Keratinocyte (primary cell): ENCODE data around the gene SLC34A2. TPM values are rescaled to one million over a fixed set of nuclear protein-coding genes. Genes with fewer than 3 reads are reported as not detected.

Source experiments
- DNase-seq: peaks from one replicate; pipeline ENCODE4 v3.0.0-alpha.2; 2011; ENCODE audit warnings: low read depth, missing footprints, low spot score
- FAIRE-seq: peaks from 2 replicates; lab custom pipeline; 2011; peaks lifted over from hg19 to GRCh38; lab: Jason Lieb, UNC
- H2AFZ ChIP-seq: 2 replicates; pipeline ENCODE4 v1.6.0; 2012; ENCODE audit warnings: low read length, control low read depth, inconsistent platforms; ENCODE audit not compliant: control insufficient read depth
- H3K27ac ChIP-seq: 2 replicates; pipeline ENCODE4 v1.5.1; 2011; ENCODE audit warnings: low read length; ENCODE audit not compliant: control insufficient read depth, insufficient read depth
- H3K27me3 ChIP-seq: 3 replicates; pipeline ENCODE4 v1.6.0; 2011; ENCODE audit warnings: low read length; ENCODE audit not compliant: control insufficient read depth, insufficient read depth; ENCODE audit errors: extremely low read depth
- H3K36me3 ChIP-seq, 2 experiments: 2 replicates in 1 of 2; 3 replicates in 1 of 2; pipeline ENCODE4 v1.5.1; 2011; ENCODE audit warnings: low read length in 2 of 2, mild to moderate bottlenecking in 1 of 2; ENCODE audit not compliant: control insufficient read depth in 2 of 2, insufficient read depth in 2 of 2; ENCODE audit errors: extremely low read depth in 1 of 2
- H3K4me1 ChIP-seq: 3 replicates; pipeline ENCODE4 v1.5.1; 2011; ENCODE audit warnings: low read length; ENCODE audit not compliant: control insufficient read depth, insufficient read depth; ENCODE audit errors: extremely low read depth
- H3K4me2 ChIP-seq: 3 replicates; pipeline ENCODE4 v1.6.0; 2011; ENCODE audit warnings: low read depth, low read length; ENCODE audit not compliant: control insufficient read depth, insufficient read depth; ENCODE audit errors: extremely low read depth
- H3K4me3 ChIP-seq, 3 experiments: fragments of 200-600 bp in 1 of 3; sonication (generic) in 1 of 3; 2 replicates in 2 of 3; 3 replicates in 1 of 3; pipeline ENCODE4 v1.5.1; 2011 to 2016; ENCODE audit warnings: low read length in 3 of 3, mild to moderate bottlenecking in 3 of 3, control low read depth in 2 of 3, inconsistent platforms in 1 of 3, low read depth in 1 of 3, mixed read lengths in 1 of 3, mixed run types in 1 of 3, moderate library complexity in 1 of 3; ENCODE audit not compliant: control insufficient read depth in 2 of 3, insufficient read depth in 2 of 3; ENCODE audit errors: extremely low read depth in 1 of 3
- H3K79me2 ChIP-seq: 2 replicates; pipeline ENCODE4 v1.6.0; 2012; ENCODE audit warnings: low read length; ENCODE audit not compliant: control insufficient read depth, insufficient read depth
- H3K9ac ChIP-seq: 3 replicates; pipeline ENCODE4 v1.6.0; 2011; ENCODE audit warnings: low read length; ENCODE audit not compliant: control insufficient read depth, insufficient read depth; ENCODE audit errors: extremely low read depth
- H3K9me1 ChIP-seq: 3 replicates; pipeline ENCODE4 v1.6.0; 2011; ENCODE audit warnings: low read length; ENCODE audit not compliant: control insufficient read depth, insufficient read depth; ENCODE audit errors: extremely low read depth
- H3K9me3 ChIP-seq: 2 replicates; pipeline ENCODE4 v1.5.1; 2012; ENCODE audit warnings: low read depth, low read length; ENCODE audit not compliant: control insufficient read depth
- H4K20me1 ChIP-seq: 3 replicates; pipeline ENCODE4 v1.6.0; 2011; ENCODE audit warnings: low read length; ENCODE audit not compliant: control insufficient read depth, insufficient read depth; ENCODE audit errors: extremely low read depth
- EZH2 ChIP-seq: IDR thresholded peaks from one replicate; pipeline ENCODE4 v1.6.1; 2012; ENCODE audit warnings: inconsistent platforms, mild to moderate bottlenecking, low read length, moderate library complexity
- dilution Hi-C: fragments of 300-500 bp; cut with MboI; formaldehyde crosslinking; loops from one replicate; pipeline ENCODE4 v1.7.0; 2020; ENCODE audit warnings: low sequenced_read_pairs; ENCODE audit not compliant: extremely low pct_ligation_motif_present
- polyA plus RNA-seq, 5 experiments: library from polyadenylated mRNA; depleted of rRNA in 3 of 5; stranded (reverse) in 3 of 5; stranded (forward) in 1 of 5; unstranded in 1 of 5; fragments of >200 nt; gene quantifications; 1 replicate in 1 of 5; 2 replicates in 3 of 5; 3 replicates in 1 of 5; pipeline versions ENCODE4 v1.2.1 to v1.2.3, GENCODE V29; 2011 to 2012; ENCODE audit warnings: missing spikeins in 2 of 5, low read depth in 1 of 5, low replicate concordance in 1 of 5
- TF ChIP-seq, protein P1 (sequence below), 3 experiments: IDR thresholded peaks in 1 of 3; conservative IDR thresholded peaks in 1 of 3; optimal IDR thresholded peaks in 1 of 3; 2 replicates in 2 of 3; 3 replicates in 1 of 3; pipeline versions ENCODE3 to v1.5.1; 2011; ENCODE audit warnings: low read length in 3 of 3, mild to moderate bottlenecking in 3 of 3, moderate library complexity in 2 of 3, control low read depth in 1 of 3, inconsistent platforms in 1 of 3; ENCODE audit not compliant: insufficient read depth in 2 of 3; ENCODE audit errors: extremely low read depth in 1 of 3

The SLC34A2 gene
- polyA plus RNA-seq, 1 donor (not counting 4 experiments of a cell fraction or from before 2014, with no cell fraction given), result not detected

DNA sequence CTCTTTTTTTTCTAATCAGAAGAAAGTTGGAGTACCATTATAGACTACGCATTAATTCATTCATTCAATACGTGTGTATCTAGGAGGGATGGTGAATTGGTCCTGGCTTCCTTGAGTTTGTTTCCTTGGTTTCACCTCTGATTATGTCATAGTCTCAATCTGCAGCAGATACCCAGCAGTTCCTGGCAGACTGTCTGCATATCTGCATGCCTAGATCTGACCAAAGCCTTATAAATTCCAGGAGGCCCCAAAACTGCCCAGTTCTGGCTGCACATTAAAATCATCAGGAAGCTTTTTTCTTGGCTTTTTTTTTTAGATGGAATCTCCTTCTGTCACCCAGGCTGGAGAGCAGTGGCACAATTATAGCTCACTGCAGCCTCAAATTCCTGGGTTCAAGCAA, 27.2 kb upstream of the SLC34A2 start:
- Histone ChIP-seq H3K9me3 (no peaks in the 10 kb centered on the region), H3K4me2 (no peak overlapping the region), H3K4me1 (no peaks in the 10 kb centered on the region), H2AFZ (no peak overlapping the region), H4K20me1 (no peaks in the 10 kb centered on the region), H3K27me3 (no peaks in the 10 kb centered on the region), H3K4me3 (no peak overlapping the region), H3K9ac (no peak overlapping the region), H3K36me3 (no peaks in the 10 kb centered on the region), H3K9me1 (no peaks in the 10 kb centered on the region), H3K79me2 (no peaks in the 10 kb centered on the region), H3K27ac (no peak overlapping the region)
- TF ChIP-seq, protein P1, sequence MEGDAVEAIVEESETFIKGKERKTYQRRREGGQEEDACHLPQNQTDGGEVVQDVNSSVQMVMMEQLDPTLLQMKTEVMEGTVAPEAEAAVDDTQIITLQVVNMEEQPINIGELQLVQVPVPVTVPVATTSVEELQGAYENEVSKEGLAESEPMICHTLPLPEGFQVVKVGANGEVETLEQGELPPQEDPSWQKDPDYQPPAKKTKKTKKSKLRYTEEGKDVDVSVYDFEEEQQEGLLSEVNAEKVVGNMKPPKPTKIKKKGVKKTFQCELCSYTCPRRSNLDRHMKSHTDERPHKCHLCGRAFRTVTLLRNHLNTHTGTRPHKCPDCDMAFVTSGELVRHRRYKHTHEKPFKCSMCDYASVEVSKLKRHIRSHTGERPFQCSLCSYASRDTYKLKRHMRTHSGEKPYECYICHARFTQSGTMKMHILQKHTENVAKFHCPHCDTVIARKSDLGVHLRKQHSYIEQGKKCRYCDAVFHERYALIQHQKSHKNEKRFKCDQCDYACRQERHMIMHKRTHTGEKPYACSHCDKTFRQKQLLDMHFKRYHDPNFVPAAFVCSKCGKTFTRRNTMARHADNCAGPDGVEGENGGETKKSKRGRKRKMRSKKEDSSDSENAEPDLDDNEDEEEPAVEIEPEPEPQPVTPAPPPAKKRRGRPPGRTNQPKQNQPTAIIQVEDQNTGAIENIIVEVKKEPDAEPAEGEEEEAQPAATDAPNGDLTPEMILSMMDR (optimal IDR thresholded peaks at IDR 0.05 in 1 of 3, IDR thresholded peaks at IDR 0.05 in 1 of 3, conservative IDR thresholded peaks at IDR 0.05 in 1 of 3; ENCODE audit: extremely low read depth in 1 of 3, insufficient read depth in 2 of 3, low read length in 3 of 3), result no peak
- no peak for TF ChIP-seq EZH2
- DNase-seq (no peak), FAIRE-seq (no peak)
- dilution Hi-C loops, result no loop called here

DNA sequence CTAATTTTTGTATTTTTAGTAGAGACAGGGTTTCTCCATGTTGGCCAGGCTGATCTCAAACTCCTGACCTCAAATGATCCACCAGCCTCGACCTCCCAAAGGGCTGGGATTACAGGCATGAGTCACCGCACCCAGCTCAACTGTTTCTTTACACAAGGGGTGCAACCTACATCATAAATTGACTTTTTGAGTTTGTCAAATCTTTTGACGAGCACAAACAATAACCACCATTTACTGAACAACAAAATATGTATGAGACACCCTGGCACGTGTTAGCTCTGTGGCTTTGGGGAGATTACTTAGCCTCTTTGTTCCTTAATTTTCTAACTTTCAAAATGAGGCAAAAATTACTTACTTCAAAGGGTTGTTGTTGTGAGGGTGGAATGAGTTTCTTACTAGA, 23.5 kb upstream of the SLC34A2 start:
- Histone ChIP-seq H2AFZ (no peak overlapping the region), H3K4me2 (no peak overlapping the region)
- dilution Hi-C loops, result no loop called here

More for the DNA sequence above, 23.5 kb upstream of the SLC34A2 start:
- H3K79me2 ChIP-seq, result no peaks in the 10 kb centered on the region
- H3K27ac ChIP-seq, result no peak overlapping the region
- peaks cover 3% of the 10 kb centered on the region for H3K4me1 ChIP-seq
- no peak overlapping the region for H3K9ac ChIP-seq
- H3K9me1 ChIP-seq, result no peaks in the 10 kb centered on the region
- no peaks in the 10 kb centered on the region for H4K20me1 ChIP-seq
- H3K4me3 ChIP-seq, result no peak overlapping the region
- DNase-seq (no peak), FAIRE-seq (no peak)
- H3K9me3 ChIP-seq, result no peaks in the 10 kb centered on the region
- H3K27me3 ChIP-seq, result no peaks in the 10 kb centered on the region
- no peaks in the 10 kb centered on the region for H3K36me3 ChIP-seq
- TF ChIP-seq EZH2, result no peak
- TF ChIP-seq, protein P1 (optimal IDR thresholded peaks at IDR 0.05 in 1 of 3, IDR thresholded peaks at IDR 0.05 in 1 of 3, conservative IDR thresholded peaks at IDR 0.05 in 1 of 3; ENCODE audit: extremely low read depth in 1 of 3, insufficient read depth in 2 of 3, low read length in 3 of 3), result no peak
